Fibroblast of villous mesenchyme (primary cell): ENCODE data around the gene TRIM24. TPM values are rescaled to one million over a fixed set of nuclear protein-coding genes. Genes with fewer than 3 reads are reported as not detected.
A peak's percentile ranks its signal among the peaks of the same experiment; 100 is the strongest.

Experiments used
- DNase-seq: peaks from one replicate; pipeline ENCODE4 v3.0.0-alpha.2; 2010; ENCODE audit warnings: low read depth
- H3K4me3 ChIP-seq: 2 replicates; pipeline ENCODE4 v1.5.1; 2011; ENCODE audit warnings: low read depth, mild to moderate bottlenecking, low read length
- total RNA-seq: library from RNA; depleted of rRNA; stranded (reverse); fragments of >200 nt; gene quantifications from 2 replicates; pipeline ENCODE4 v1.2.3, GENCODE V29; 2012
- TF ChIP-seq, protein P1 (sequence below): IDR thresholded peaks from 2 replicates; pipeline ENCODE4 v1.5.1; 2012; ENCODE audit warnings: low read depth, mild to moderate bottlenecking, low read length; ENCODE audit not compliant: insufficient read depth

The TRIM24 gene
- total RNA-seq, 1 donor, result 10.4 TPM

- no peak overlapping the region for H3K4me3 ChIP-seq
- no peak for DNase-seq
- TF ChIP-seq, protein P1, sequence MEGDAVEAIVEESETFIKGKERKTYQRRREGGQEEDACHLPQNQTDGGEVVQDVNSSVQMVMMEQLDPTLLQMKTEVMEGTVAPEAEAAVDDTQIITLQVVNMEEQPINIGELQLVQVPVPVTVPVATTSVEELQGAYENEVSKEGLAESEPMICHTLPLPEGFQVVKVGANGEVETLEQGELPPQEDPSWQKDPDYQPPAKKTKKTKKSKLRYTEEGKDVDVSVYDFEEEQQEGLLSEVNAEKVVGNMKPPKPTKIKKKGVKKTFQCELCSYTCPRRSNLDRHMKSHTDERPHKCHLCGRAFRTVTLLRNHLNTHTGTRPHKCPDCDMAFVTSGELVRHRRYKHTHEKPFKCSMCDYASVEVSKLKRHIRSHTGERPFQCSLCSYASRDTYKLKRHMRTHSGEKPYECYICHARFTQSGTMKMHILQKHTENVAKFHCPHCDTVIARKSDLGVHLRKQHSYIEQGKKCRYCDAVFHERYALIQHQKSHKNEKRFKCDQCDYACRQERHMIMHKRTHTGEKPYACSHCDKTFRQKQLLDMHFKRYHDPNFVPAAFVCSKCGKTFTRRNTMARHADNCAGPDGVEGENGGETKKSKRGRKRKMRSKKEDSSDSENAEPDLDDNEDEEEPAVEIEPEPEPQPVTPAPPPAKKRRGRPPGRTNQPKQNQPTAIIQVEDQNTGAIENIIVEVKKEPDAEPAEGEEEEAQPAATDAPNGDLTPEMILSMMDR, result no peak
Measured at GRCh38 chr7:138442822-138443221, 17.2 kb upstream of the TRIM24 start.

DNA sequence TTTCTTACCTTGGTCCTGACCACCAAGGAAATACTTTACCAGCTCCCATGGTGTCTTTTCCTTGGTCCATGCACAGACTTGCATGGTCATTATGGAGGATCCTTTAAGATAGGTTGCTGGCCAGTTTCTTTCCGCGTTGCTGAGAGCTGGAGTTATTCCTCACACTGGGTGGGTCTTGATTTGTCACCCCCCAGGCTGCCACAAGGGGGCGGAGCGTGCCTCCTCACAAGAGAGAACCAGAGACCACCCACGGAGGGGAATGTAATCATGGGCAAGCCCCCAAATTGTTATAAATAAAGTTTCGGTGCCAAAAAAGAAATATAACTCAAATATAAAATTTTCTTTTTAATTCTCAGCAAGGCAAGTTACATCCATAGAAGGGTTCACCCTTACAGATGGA is 10.5 kb upstream of the TRIM24 start:
- H3K4me3 ChIP-seq, result no peak overlapping the region
- TF ChIP-seq, protein P1, result peak; percentile 29
- DNase-seq, result no peak

GRCh38 chr7:138455609-138456008 is 4.5 kb upstream of the TRIM24 start:
- TF ChIP-seq, protein P1, result no peak
- DNase-seq, result no peak
- no peak overlapping the region for H3K4me3 ChIP-seq

DNA sequence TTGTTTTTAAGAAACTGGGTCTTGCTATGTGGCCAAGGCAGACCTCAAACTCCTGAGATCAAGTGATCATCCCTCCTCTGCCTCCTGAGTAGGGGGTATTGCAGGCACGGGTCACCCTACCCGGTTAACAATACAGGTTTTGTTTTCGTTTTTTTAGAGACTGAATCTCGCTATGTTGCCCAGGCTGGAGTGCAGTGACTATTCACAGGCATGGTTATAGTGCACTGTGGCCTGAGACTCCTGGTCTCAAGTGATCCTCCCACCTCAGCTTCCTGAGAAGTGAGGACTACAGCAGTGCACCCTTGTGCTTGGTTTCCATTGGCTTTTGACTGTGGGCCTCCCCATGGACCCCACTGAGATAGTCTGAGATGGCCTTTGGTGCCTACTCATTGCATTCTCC is 3.8 kb upstream of the TRIM24 start:
- H3K4me3 ChIP-seq, result no peak overlapping the region
- TF ChIP-seq, protein P1, result no peak
- no peak for DNase-seq

DNA sequence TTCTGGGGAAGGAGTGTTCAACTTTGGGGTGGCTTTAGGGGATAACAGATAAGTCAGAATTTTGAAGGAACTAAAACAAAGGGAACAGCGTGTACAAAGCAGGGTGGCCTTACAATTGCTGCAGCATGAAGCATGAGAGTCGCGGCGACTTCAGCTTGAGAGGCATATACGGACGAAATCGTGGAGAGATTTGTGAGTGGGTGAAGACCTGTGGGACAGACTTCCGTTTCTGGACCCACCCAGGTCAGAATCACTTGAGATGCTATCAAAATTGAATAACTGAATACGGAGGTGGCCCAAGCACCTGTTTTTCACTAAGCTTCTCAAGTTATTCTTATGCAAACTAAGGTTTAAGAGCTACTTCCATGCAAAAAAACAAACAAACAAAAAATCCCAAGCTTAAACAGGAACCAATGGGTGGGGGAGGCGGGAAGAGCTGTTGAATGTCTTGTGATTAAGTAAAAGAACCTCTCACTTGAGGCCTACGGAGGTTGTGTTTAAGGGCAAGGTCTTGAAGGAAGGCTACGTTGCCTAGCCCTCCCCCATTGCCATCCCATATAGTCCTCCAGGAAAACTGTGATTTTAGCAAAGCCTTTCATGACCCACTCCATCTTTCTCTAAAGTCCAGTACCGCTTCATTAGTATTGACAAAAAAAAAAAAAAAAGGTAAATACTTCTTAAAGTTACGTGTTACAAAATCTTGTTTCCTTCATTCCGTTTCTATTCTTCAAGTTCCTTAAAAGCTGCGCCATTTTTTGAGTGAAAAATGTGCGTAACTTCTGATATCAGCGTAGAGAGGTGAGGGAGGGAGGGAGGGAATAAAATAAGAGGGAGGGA is 1.3 kb upstream of the TRIM24 start:
- H3K4me3 ChIP-seq, result no peak overlapping the region
- no peak for DNase-seq
- TF ChIP-seq, protein P1, result no peak

GRCh38 chr7:138459413-138460175 is 465 bp upstream of the TRIM24 start:
- peak overlapping the region; percentile 56 for H3K4me3 ChIP-seq
- DNase-seq, result peak; percentile 98

More at GRCh38 chr7:138459413-138460175, 465 bp upstream of the TRIM24 start:
- TF ChIP-seq, protein P1, result peak; percentile 19
